ENCODE data around the gene CYLD. TPM values are rescaled to one million over a fixed set of nuclear protein-coding genes. Genes with fewer than 3 reads are reported as not detected.

Gene CYLD
- total and polyA plus RNA-seq, 2 donors (not counting 1 experiment from before 2014, with no cell fraction given): 30.0 to 160 TPM

GRCh38 chr16:50836121-50836621 lies 94.3 kb downstream of the CYLD start:
- Histone ChIP-seq H3K4me3 (ENCODE audit: control extremely low read depth in 1 of 5, extremely low read depth in 1 of 5, insufficient read depth in 1 of 5, low read depth in 2 of 5, low read length in 4 of 5) (no peak overlapping the region), H4K20me1 (ENCODE audit: control insufficient read depth, insufficient read depth, low read length, poor library complexity, severe bottlenecking) (no peaks in the 10 kb centered on the region), H2AFZ (ENCODE audit: insufficient read depth, low read depth, low read length, poor library complexity, severe bottlenecking) (no peak overlapping the region), H3K27ac (ENCODE audit: low read length in 2 of 2) (no peak overlapping the region), H3K9ac (ENCODE audit: low read length) (no peak overlapping the region), H3K9me3 (ENCODE audit: control extremely low read depth in 1 of 3, control insufficient read depth in 2 of 3, insufficient read depth in 1 of 3, low read length in 2 of 3) (no peaks in the 10 kb centered on the region), H3K27me3 (replicated peaks in 1 of 4; ENCODE audit: control extremely low read depth in 1 of 4, control insufficient read depth in 3 of 4, insufficient read depth in 4 of 4, low read length in 3 of 4) (peaks cover 0 to 21% (median 10%) of the 10 kb centered on the region in 4 experiments), H3K79me2 (ENCODE audit: control insufficient read depth, insufficient read depth, low read length) (no peaks in the 10 kb centered on the region), H3K4me2 (replicated peaks; ENCODE audit: low read depth, low read length, poor library complexity, severe bottlenecking) (no peak overlapping the region), H3K36me3 (replicated peaks in 1 of 2; ENCODE audit: control extremely low read depth in 1 of 2, control insufficient read depth in 1 of 2, extremely low read depth in 1 of 2, insufficient read depth in 2 of 2, low read length in 1 of 2) (no peaks in the 10 kb centered on the region), H3K4me1 (ENCODE audit: control insufficient read depth in 2 of 2, insufficient read depth in 2 of 2, low read length in 2 of 2) (peaks cover 6 to 7% of the 10 kb centered on the region in 2 donors)
- Mint-ChIP-seq H3K4me1 (peaks cover 9% of the 10 kb centered on the region), H3K27ac (no peak overlapping the region), H3K4me3 (no peak overlapping the region), H3K27me3 (peaks cover 45% of the 10 kb centered on the region), H3K9me3 (ENCODE audit: insufficient read depth) (no peaks in the 10 kb centered on the region)
- WGBS (ENCODE audit: insufficient coverage): 100% methylated on average over 1 of the region's 10 CpGs
- no peak for DNase-seq
- ChIA-PET POLR2A (no interaction called here), CTCF (no interaction called here)
- TF ChIP-seq CTCF (IDR thresholded peaks at IDR 0.05): no peak
- no peak for TF ChIP-seq EZH2 (IDR thresholded peaks at IDR 0.05; ENCODE audit: borderline replicate concordance, insufficient read depth, low read depth, low read length, poor library complexity, severe bottlenecking)
- intact Hi-C loops (cut with micrococcal nuclease): no loop called here
- no peak for ATAC-seq (ENCODE audit: low read depth)

DNA sequence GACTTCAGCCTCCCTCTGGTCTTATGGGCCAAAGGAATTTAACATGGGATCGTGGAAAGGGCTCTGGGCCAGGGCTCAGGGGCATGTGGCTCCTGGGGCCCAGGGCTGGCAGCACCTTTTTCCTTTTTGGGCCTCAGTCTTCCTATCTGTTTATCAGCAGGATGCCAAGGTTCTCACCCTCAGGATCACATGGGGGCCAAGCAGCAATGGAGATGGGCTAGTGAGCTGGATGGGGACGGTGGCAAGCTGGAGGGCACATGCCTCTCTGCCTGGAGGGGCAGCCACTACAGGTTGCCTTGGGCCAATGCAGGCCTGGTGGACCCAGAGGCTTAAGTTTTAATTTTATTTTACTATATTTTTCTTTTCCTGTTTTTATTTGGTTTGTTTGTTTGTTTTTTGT lies 95.4 kb downstream of the CYLD start:
- H3K4me3 Mint-ChIP-seq: no peak overlapping the region
- POLR2A ChIA-PET: no interaction called here

More for the DNA sequence above, 95.4 kb downstream of the CYLD start:
- Histone ChIP-seq H3K4me1 (ENCODE audit: control insufficient read depth in 2 of 2, insufficient read depth in 2 of 2, low read length in 2 of 2) (peaks cover 11 to 12% of the 10 kb centered on the region in 2 donors), H3K36me3 (replicated peaks in 1 of 2; ENCODE audit: control extremely low read depth in 1 of 2, control insufficient read depth in 1 of 2, extremely low read depth in 1 of 2, insufficient read depth in 2 of 2, low read length in 1 of 2) (no peaks in the 10 kb centered on the region), H4K20me1 (ENCODE audit: control insufficient read depth, insufficient read depth, low read length, poor library complexity, severe bottlenecking) (no peaks in the 10 kb centered on the region), H3K27me3 (replicated peaks in 1 of 4; ENCODE audit: control extremely low read depth in 1 of 4, control insufficient read depth in 3 of 4, insufficient read depth in 4 of 4, low read length in 3 of 4) (peaks cover 0 to 29% (median 13%) of the 10 kb centered on the region in 4 experiments), H3K9me3 (ENCODE audit: control extremely low read depth in 1 of 3, control insufficient read depth in 2 of 3, insufficient read depth in 1 of 3, low read length in 2 of 3) (peaks cover 0 to 8% (median 0%) of the 10 kb centered on the region in 3 donors), H3K9ac (ENCODE audit: low read length) (no peak overlapping the region), H3K27ac (ENCODE audit: low read length in 2 of 2) (no peak overlapping the region), H2AFZ (ENCODE audit: insufficient read depth, low read depth, low read length, poor library complexity, severe bottlenecking) (no peak overlapping the region), H3K79me2 (ENCODE audit: control insufficient read depth, insufficient read depth, low read length) (no peaks in the 10 kb centered on the region), H3K4me3 (ENCODE audit: control extremely low read depth in 1 of 5, extremely low read depth in 1 of 5, insufficient read depth in 1 of 5, low read depth in 2 of 5, low read length in 4 of 5) (no peak overlapping the region), H3K4me2 (replicated peaks; ENCODE audit: low read depth, low read length, poor library complexity, severe bottlenecking) (no peak overlapping the region)
- TF ChIP-seq CTCF (IDR thresholded peaks at IDR 0.05) (no peak), EZH2 (IDR thresholded peaks at IDR 0.05; ENCODE audit: borderline replicate concordance, insufficient read depth, low read depth, low read length, poor library complexity, severe bottlenecking) (no peak)
- ATAC-seq (ENCODE audit: low read depth) (no peak), DNase-seq (no peak)
- no peaks in the 10 kb centered on the region for H3K9me3 Mint-ChIP-seq (ENCODE audit: insufficient read depth)
- WGBS (ENCODE audit: insufficient coverage): 96% methylated on average over 2 of the region's 2 CpGs
- CTCF ChIA-PET: interaction anchor here (0.7 kb wide), 1 partner anchor 61 kb away, joined by 3 read pairs; no protein-coding TSS in a partner anchor
- H3K27ac Mint-ChIP-seq: no peak overlapping the region
- intact Hi-C loops (cut with micrococcal nuclease): no loop called here
- H3K4me1 Mint-ChIP-seq: peaks cover 14% of the 10 kb centered on the region
- peaks cover 46% of the 10 kb centered on the region for H3K27me3 Mint-ChIP-seq
